GM18867 (cell line): ENCODE measurements around the gene ZNF652.
"Not testable (repeated sequence)": the region's sequence is repeated elsewhere in the genome, so short reads cannot be mapped to it uniquely, and the experiment has no call there.

Experiments used
- ATAC-seq: cut with Tn5 transposase; IDR thresholded peaks from one replicate; pipeline ENCODE4 v1.9.1; 2021; ENCODE audit warnings: mild to moderate bottlenecking, moderate library complexity; ENCODE audit not compliant: unreplicated experiment

Gene ZNF652

GRCh38 chr17:49316889-49317675 lies 45.0 kb downstream of the ZNF652 start:
- no peak for ATAC-seq

- ATAC-seq = no peak
Measured at GRCh38 chr17:49316258-49316570, 45.8 kb downstream of the ZNF652 start.

- no peak for ATAC-seq
Measured at GRCh38 chr17:49315551-49316257, 46.3 kb downstream of the ZNF652 start.

GRCh38 chr17:49312722-49313121 lies 49.3 kb downstream of the ZNF652 start:
- no peak for ATAC-seq

- no peak for ATAC-seq
Measured at GRCh38 chr17:49299996-49300395, 62.1 kb downstream of the ZNF652 start.

GRCh38 chr17:49298371-49298976 lies 63.6 kb downstream of the ZNF652 start:
- no peak for ATAC-seq

GRCh38 chr17:49297141-49297540 lies 64.9 kb downstream of the ZNF652 start:
- no peak for ATAC-seq

GRCh38 chr17:49294122-49294521 lies 67.9 kb downstream of the ZNF652 start:
- ATAC-seq = no peak

GRCh38 chr17:49292901-49293300 lies 69.1 kb downstream of the ZNF652 start:
- no peak for ATAC-seq

GRCh38 chr17:49291929-49292328 lies 70.1 kb downstream of the ZNF652 start:
- no peak for ATAC-seq

- no peak for ATAC-seq
Measured at GRCh38 chr17:49290690-49291359, 71.2 kb downstream of the ZNF652 start.

- no peak for ATAC-seq
Measured at GRCh38 chr17:49288388-49288787, 73.7 kb downstream of the ZNF652 start.

GRCh38 chr17:49287481-49287880 lies 74.6 kb downstream of the ZNF652 start:
- no peak for ATAC-seq

- not testable (repeated sequence) for ATAC-seq
Measured at GRCh38 chr17:49286261-49286973, 75.6 kb downstream of the ZNF652 start.

- ATAC-seq = no peak
Measured at GRCh38 chr17:49285716-49286115, 76.3 kb downstream of the ZNF652 start.

- no peak for ATAC-seq
Measured at GRCh38 chr17:49280918-49281317, 81.1 kb downstream of the ZNF652 start.

- no peak for ATAC-seq
Measured at GRCh38 chr17:49280061-49280460, 82.0 kb downstream of the ZNF652 start.

- ATAC-seq = not testable (repeated sequence)
Measured at GRCh38 chr17:49279263-49280015, 82.6 kb downstream of the ZNF652 start.

GRCh38 chr17:49278076-49278475 lies 84.0 kb downstream of the ZNF652 start:
- no peak for ATAC-seq

- ATAC-seq = no peak
Measured at GRCh38 chr17:49277638-49278037, 84.4 kb downstream of the ZNF652 start.
